Measurements from ENCODE around the gene FAM124B.
"Not testable (repeated sequence)": the region's sequence is repeated elsewhere in the genome, so short reads cannot be mapped to it uniquely, and the experiment has no call there.

The FAM124B gene

DNA sequence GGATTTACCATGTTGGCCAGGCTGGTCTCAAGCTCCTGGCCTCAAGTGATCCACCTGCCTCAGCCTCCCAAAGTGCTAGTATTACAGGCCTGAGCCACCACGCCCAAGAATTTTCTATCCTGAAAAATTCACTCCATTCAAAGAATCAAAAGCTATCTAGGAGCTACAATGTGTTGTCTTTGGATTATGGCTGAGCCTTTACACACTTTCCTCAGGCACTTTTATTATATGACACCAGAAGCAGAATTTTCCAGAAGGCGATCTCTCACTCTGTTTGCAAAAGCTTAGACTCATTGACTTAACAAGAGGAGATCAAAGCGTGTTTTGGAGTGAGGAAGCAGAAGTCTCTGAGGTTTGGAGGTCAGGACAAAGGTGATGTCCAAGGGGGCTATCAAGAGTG, 3.6 kb downstream of the FAM124B start:
- in situ Hi-C loops (cut with MboI; ENCODE audit: low pct_unique_long_range_greater_than_20kb, low sequenced_read_pairs, unreplicated experiment), result no loop called here

GRCh38 chr2:224397100-224397499, 4.8 kb downstream of the FAM124B start:
- DNase-seq (ENCODE audit: low spot score), result not testable (repeated sequence)

More for the DNA sequence above, 3.6 kb downstream of the FAM124B start:
- DNase-seq (ENCODE audit: low spot score), result no peak
- TF ChIP-seq CTCF (IDR thresholded peaks at IDR 0.05; ENCODE audit: extremely low read depth, insufficient read depth, missing control alignments), result no peak

DNA sequence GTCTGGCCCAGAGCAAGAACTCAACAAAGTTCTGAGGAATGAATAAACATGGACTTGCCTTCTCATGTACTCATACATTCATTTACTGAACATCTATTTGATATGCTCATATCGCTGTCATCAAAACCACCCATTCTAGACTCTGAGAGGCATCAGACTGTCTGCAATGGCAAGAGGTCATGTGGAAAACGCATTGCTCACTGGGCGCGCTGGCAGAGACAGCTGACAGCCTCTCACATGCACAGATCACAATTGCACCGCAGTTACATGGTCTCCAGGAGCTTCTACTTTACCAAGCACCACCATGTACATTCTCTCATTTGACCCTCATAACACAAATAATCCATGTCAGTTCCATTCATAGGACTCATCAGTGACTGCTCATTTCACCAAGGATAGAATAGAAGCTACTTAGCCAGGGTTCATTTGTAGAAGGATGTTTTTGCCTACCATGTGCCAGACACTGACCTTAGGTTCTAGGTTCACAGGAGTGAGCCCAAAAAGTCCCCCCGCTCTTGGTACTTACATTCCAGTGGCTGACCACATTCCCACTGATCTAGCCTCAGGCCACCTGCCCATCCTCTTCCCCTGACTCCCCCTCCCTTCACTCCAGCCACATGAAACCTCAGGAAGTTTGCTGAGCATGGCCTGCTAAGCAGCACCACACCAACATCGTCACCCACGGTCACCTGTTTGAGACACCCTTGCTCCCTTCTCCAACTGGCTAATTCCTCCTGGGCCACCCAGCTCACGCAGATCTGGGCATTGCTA, 6.1 kb downstream of the FAM124B start:
- in situ Hi-C loops (cut with MboI; ENCODE audit: low pct_unique_long_range_greater_than_20kb, low sequenced_read_pairs, unreplicated experiment), result no loop called here
- TF ChIP-seq CTCF (IDR thresholded peaks at IDR 0.05; ENCODE audit: extremely low read depth, insufficient read depth, missing control alignments), result no peak
- no peak for DNase-seq (ENCODE audit: low spot score)

More at GRCh38 chr2:224397100-224397499, 4.8 kb downstream of the FAM124B start:
- in situ Hi-C loops (cut with MboI; ENCODE audit: low pct_unique_long_range_greater_than_20kb, low sequenced_read_pairs, unreplicated experiment), result not testable (repeated sequence)

GRCh38 chr2:224393157-224393872, 8.6 kb downstream of the FAM124B start:
- TF ChIP-seq CTCF (IDR thresholded peaks at IDR 0.05; ENCODE audit: extremely low read depth, insufficient read depth, missing control alignments), result no peak
- in situ Hi-C loops (cut with MboI; ENCODE audit: low pct_unique_long_range_greater_than_20kb, low sequenced_read_pairs, unreplicated experiment), result no loop called here
- no peak for DNase-seq (ENCODE audit: low spot score)

DNA sequence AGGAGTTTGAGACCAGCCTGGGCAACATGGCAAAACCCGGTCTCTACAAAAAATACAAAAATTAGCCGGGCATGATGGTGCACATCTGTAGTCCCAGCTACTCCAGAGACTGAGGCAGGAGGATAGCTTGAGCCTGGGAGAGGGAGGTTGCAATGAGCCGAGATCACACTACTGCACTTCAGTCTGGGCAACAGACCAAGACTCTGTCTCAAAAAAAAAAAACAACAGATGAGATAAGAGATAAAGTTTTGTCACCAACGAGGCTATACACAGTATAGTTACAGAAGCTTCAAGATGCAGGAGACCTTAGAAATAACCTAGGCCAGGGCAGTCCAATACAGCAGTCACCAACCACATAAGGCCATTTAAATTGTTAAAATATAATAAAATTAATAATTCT, 9.4 kb downstream of the FAM124B start:
- no peak for DNase-seq (ENCODE audit: low spot score)
- in situ Hi-C loops (cut with MboI; ENCODE audit: low pct_unique_long_range_greater_than_20kb, low sequenced_read_pairs, unreplicated experiment), result no loop called here
- no peak for TF ChIP-seq CTCF (IDR thresholded peaks at IDR 0.05; ENCODE audit: extremely low read depth, insufficient read depth, missing control alignments)

DNA sequence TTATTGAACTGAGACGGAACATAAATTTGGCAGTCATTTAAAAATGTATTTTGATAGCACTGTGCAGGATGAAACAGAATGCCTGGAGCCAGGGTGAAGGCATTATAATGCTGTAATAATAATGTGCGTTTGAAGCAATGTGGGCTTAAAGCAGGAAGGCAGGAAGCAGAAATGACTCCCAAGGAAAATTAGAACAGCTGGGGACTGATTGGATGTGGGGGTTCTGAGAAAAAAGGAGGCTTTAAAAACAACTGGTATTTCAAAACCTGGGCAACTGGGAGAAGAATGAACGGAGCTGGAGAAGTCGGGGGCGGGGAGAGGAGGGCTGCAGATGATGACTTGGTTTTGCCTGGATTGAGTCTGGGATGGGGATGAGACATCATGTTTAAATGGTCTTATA, 12.6 kb downstream of the FAM124B start:
- no peak for TF ChIP-seq CTCF (IDR thresholded peaks at IDR 0.05; ENCODE audit: extremely low read depth, insufficient read depth, missing control alignments)
- in situ Hi-C loops (cut with MboI; ENCODE audit: low pct_unique_long_range_greater_than_20kb, low sequenced_read_pairs, unreplicated experiment), result no loop called here
- DNase-seq (ENCODE audit: low spot score), result no peak

- in situ Hi-C loops (cut with MboI; ENCODE audit: low pct_unique_long_range_greater_than_20kb, low sequenced_read_pairs, unreplicated experiment), result no loop called here
- DNase-seq (ENCODE audit: low spot score), result no peak
- TF ChIP-seq CTCF (IDR thresholded peaks at IDR 0.05; ENCODE audit: extremely low read depth, insufficient read depth, missing control alignments), result no peak
These were observed 15.0 kb downstream of the FAM124B start for GRCh38 chr2:224386876-224387275.
